IMR-90 (cell line): Measurements from ENCODE around the gene TNRC6A.

Experiments used
- BHLHE40 ChIP-seq: fragments of 150-350 bp; IDR thresholded peaks from 2 replicates; pipeline ENCODE4 v1.6.1; 2016; ENCODE audit warnings: mild to moderate bottlenecking, low read depth, low read length
- CHD1 ChIP-seq: IDR thresholded peaks from 2 replicates; pipeline ENCODE4 v1.6.1; 2012; ENCODE audit warnings: low read depth, low read length, improper control_type of control experiment
- CTCF ChIP-seq: conservative IDR thresholded peaks from 2 replicates; pipeline ENCODE4 v1.5.1; 2012; ENCODE audit warnings: mild to moderate bottlenecking, low read depth, low read length, improper control_type of control experiment
- FOS ChIP-seq: fragments of 150-350 bp; IDR thresholded peaks from 2 replicates; pipeline ENCODE4 v1.6.1; 2016; ENCODE audit warnings: low read depth, low read length
- MAZ ChIP-seq: IDR thresholded peaks from 2 replicates; pipeline ENCODE4 v1.6.1; 2012; ENCODE audit warnings: low read depth, mild to moderate bottlenecking, low read length, improper control_type of control experiment, moderate library complexity, borderline replicate concordance
- POLR2A ChIP-seq: IDR thresholded peaks from 2 replicates; pipeline ENCODE4 v1.6.1; 2012; ENCODE audit warnings: mild to moderate bottlenecking, low read depth, low read length
- RFX5 ChIP-seq: IDR thresholded peaks from 2 replicates; pipeline ENCODE4 v1.8.0; 2012; ENCODE audit warnings: low read depth, mild to moderate bottlenecking, low read length, moderate library complexity
- USF2 ChIP-seq: fragments of 150-350 bp; IDR thresholded peaks from 2 replicates; pipeline ENCODE4 v1.6.1; 2017; ENCODE audit warnings: mild to moderate bottlenecking, antibody characterized with exemption, low read length, low read depth

- TF ChIP-seq CTCF (no peak), POLR2A (no peak), USF2 (no peak), MAZ (no peak), RFX5 (no peak), CHD1 (no peak), BHLHE40 (no peak), FOS (no peak)
These were observed 120.2 kb downstream of the TNRC6A start for GRCh38 chr16:24849641-24850040.
